ENCODE results near the gene ZNRD2.
"Not testable (repeated sequence)": the region's sequence is repeated elsewhere in the genome, so short reads cannot be mapped to it uniquely, and the experiment has no call there.

Gene ZNRD2, protein sequence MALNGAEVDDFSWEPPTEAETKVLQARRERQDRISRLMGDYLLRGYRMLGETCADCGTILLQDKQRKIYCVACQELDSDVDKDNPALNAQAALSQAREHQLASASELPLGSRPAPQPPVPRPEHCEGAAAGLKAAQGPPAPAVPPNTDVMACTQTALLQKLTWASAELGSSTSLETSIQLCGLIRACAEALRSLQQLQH

DNA sequence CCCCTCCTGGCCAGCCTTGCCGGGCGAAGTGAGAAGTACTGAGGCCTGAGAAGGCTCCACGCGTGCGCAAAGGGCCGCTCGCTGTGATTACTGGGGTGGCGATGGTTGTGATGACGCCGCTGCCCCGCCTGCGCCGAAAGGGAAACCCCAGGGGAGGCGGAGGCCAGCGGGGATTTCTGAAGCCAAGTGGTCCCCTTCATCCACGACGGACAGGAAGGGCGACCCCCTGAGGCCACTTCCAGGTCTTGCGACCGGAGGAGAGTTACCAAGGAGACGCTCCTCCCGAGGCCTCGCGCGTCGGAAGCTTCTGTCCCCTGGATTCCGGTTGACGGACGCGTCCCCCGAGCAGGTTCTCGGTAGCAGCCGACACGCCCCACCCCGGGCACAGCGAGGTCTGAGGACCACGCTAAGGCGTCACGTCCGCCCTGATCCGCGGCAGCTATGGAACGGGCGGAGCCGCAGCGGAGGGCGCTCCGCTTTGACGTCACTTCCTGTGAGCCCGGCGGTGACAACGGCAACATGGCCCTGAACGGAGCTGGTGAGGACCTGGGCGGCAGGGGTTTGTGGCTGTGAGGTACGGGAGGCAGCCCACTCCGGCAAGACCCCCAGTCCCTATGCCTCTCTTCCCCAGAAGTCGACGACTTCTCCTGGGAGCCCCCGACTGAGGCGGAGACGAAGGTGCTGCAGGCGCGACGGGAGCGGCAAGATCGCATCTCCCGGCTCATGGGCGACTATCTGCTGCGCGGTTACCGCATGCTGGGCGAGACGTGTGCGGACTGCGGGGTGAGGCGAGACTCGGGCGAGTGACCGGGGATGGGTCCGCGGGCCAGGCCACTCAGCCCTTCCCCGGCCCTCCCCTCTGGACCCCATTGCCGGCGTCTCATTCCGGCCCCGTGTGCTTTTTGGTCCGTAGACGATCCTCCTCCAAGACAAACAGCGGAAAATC, at the start of gene ZNRD2:
ZNRD2 (plus strand) TSS at position 505 of the 946 bp plus-strand sequence; CDS start at position 520, 15 bp downstream.
- DNase-seq (ENCODE audit: low read depth), result peak; percentile 99

DNA sequence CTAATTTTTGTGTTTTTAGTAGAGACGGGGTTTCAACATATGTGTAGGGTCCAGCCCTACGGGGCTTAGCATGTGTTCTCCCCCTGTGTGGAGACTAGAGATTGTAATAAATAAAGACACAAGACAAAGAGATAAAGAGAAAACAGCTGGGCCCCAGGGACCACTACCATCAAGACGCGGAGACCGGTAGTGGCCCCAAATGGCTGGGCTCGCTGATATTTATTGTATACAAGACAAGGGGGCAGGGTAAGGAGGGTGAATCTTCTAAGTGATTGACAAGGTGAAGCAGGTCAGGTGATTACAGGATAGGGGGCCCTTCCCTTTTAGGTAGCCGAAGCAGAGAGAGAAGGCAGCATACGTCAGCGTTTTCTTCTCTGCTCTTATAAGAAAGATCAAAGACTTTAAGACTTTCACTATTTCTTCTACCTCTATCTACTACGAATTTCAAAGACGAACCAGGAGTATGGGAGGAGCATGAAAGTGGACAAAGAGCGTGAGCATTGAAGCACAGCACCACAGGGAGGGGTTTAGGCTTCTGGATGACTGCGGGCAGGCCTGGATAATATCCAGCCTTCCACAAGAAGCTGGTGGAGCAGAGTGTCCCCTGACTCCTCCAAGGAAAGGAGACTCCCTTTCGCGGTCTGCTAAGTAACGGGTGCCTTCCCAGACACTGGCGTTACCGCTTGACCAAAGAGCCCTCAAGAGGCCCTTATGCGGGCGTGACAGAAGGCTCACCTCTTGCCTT, 48.3 kb upstream of the ZNRD2 start:
- not testable (repeated sequence) for DNase-seq (ENCODE audit: low read depth)

DNA sequence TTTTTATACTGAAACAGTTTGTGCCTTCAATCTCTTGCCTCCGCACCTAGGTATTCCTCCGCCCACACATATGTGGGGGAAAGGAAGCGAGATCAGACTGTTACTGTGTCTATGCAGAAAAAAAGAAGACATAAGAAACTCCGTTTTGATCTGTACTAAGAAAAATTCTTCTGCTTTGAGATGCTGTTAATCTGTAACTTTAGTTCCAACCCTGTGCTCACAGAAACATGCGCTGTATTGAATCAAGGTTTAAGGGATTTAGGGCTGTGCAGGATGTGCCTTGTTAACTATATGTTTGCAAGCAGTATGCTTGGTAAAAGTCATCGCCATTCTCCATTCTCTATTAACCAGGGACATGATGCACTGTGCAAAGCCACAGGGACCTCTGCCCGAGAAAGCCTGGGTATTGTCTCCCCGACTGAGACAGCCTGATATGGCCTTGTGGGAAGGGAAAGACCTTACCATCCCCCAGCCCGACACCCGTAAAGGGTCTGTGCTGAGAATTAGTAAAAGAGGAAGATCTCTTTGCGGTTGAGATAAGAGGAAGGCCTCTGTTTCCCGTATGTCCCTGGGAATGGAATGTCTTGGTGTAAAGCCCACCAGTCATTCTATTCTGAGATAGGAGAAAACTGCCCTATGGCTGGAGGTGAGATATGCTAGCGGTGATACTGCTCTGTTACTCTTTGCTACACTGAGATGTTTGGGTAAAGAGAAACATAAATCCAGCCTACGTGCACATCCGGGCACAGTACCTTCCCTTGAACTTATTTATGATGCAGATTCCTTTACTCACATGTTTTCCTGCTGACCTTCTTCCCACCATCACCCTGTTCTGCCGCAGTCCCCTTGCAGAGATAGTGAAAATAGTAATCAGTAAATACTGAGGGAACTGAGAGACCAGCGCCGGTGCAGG, 47.3 kb upstream of the ZNRD2 start:
- DNase-seq (ENCODE audit: low read depth), result not testable (repeated sequence)

DNA sequence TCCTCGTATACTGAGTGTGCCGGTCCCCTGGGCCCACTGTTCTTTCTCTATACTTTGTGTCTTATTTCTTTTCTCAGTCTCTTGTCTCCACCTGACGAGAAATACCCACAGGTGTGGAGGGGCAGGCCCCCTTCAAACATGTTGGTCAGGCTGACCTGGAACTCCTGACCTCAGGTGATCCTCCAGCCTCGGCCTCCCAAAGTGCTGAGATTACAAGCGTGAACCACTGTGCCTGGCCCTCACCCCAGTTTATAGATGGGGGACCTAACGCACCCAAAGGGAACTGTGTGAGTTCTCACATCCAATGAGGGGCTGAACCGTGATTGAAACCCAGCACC, 46.7 kb upstream of the ZNRD2 start:
- not testable (repeated sequence) for DNase-seq (ENCODE audit: low read depth)

DNA sequence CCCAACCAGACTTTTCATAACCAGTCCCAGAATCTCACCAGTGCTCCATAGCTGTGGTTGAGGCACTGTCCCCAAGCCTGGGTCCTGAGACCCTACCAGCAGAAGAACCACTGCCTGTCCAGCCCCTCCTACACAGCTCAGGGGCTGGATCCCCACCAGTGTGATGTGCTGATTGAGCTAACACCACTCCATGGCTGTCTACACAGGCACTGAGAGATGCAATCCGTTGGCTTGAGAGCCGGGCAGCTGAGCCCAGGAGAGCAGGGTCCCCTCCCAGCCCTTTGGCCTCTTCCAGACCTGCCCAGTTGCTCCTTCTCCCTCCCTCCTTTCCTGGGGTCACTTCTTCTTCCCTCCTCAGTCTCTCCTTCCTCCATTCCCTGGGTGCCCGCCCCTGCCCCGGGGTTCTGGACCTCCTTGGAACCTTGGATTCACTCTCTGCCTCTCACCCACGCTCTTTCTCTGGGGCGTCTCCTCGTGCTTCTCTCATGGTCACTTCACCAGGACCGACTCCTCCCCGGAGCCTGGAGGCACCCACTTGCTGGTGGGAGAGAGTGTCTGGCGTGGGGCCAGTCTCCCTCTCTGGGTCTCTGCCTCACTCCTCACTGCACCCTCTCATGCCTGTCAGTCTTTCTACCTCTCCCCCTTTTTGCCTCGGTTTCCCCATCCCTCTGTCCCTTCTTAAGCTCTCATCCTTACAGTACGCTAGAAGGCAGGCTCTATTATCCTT, 46.1 kb upstream of the ZNRD2 start:
- no peak for DNase-seq (ENCODE audit: low read depth)

DNA sequence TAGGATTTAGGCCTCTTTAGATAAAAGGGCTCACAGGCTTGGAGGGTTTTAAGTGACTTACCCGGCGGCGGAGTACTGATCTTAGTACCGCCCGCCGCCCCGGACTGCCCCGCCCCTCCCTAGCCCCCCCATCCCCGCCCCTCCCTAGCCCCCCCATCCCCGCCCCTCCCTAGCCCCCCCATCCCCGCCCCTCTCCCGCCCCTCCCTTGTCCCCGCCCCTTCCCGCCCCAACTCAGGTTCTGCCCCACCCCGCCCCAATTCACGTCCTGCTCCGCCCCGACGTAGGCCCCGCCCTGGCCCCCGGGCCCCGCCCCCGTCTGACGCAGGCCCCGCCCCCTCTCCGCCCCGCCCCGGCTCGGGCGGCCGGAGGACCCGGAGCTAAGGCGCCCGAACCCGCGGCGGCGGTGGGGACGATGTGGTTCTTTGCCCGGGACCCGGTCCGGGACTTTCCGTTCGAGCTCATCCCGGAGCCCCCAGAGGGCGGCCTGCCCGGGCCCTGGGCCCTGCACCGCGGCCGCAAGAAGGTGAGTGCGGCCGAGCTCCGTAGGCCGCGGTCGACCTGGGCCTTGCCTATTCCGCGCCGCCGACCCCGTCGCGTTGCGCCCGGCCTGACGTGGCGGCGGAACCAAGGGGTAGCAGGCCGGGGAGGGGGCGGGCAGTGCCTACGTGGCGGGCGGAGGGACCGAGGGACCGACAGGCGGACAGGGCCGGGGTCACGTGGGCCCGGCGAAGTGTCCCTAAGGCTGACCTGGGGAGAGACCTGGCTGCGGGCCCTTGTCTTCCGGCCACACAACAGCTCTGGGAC, 45.3 kb upstream of the ZNRD2 start, which contains the start of gene SCYL1:
SCYL1 (plus strand) TSS at position 343 of the 805 bp plus-strand sequence; CDS start at position 414, 71 bp downstream.
- DNase-seq (ENCODE audit: low read depth), result peak; percentile 76

DNA sequence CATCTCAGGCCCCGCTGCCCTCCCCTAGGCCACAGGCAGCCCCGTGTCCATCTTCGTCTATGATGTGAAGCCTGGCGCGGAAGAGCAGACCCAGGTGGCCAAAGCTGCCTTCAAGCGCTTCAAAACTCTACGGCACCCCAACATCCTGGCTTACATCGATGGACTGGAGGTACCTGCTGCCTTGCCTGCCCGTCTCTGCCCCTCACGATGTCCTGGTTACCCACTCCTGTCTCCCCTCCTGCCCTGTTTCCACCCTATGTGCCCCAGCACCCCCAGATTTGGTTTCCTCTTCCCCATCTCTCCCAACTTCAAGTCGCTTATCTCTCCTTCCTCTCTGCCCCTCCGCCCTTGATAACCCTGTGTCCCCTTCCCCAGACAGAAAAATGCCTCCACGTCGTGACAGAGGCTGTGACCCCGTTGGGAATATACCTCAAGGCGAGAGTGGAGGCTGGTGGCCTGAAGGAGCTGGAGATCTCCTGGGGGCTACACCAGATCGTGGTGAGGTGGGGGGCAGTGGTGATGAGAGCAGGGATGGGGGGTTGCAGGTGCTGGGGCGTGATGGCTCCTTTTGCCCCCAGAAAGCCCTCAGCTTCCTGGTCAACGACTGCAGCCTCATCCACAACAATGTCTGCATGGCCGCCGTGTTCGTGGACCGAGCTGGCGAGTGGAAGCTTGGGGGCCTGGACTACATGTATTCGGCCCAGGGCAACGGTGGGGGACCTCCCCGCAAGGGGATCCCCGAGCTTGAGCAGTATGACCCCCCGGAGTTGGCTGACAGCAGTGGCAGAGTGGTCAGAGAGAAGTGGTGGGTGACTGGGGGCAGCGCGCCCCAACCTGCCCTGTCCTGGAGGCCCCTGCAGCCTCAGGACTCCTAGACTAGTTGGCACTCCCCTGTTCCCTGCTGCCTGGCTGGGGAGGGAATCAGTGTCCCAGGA, 44.5 kb upstream of the ZNRD2 start:
- DNase-seq (ENCODE audit: low read depth), result no peak

DNA sequence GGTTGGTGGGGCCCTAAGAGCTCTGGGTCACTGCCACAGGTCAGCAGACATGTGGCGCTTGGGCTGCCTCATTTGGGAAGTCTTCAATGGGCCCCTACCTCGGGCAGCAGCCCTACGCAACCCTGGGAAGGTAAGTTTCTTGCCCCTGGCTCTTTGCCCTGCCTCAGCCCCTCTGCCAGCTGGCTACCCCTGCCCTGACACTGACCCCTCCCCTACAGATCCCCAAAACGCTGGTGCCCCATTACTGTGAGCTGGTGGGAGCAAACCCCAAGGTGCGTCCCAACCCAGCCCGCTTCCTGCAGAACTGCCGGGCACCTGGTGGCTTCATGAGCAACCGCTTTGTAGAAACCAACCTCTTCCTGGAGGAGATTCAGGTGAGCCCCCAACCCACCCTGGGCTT, 43.5 kb upstream of the ZNRD2 start:
- no peak for DNase-seq (ENCODE audit: low read depth)

DNA sequence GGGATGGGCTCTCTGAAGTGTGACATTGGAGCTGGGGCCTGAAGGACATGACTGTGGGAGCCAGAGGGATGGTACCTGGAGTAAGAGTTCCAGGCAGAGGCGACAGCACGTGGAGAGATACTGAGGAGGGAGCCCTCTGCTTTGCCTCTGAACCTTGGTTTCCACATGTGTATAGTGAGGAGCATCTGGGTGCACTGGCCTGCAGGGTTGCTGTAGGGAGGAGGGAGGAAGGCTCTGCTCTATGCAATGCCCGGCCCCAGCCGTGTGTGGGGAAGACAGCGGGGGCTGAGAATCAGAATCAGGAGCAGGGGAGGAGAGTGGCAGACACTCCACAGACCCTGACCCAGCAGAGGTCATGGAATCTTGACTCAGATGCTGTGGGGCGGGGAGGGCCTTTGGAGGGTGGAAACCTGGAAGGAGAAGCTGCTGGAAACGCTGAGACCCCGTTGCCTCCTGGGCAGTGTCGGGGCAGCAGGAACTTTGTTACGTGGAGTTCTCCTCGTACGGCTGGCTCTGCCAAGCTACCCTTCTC, 41.4 kb upstream of the ZNRD2 start:
- DNase-seq (ENCODE audit: low read depth), result no peak

DNA sequence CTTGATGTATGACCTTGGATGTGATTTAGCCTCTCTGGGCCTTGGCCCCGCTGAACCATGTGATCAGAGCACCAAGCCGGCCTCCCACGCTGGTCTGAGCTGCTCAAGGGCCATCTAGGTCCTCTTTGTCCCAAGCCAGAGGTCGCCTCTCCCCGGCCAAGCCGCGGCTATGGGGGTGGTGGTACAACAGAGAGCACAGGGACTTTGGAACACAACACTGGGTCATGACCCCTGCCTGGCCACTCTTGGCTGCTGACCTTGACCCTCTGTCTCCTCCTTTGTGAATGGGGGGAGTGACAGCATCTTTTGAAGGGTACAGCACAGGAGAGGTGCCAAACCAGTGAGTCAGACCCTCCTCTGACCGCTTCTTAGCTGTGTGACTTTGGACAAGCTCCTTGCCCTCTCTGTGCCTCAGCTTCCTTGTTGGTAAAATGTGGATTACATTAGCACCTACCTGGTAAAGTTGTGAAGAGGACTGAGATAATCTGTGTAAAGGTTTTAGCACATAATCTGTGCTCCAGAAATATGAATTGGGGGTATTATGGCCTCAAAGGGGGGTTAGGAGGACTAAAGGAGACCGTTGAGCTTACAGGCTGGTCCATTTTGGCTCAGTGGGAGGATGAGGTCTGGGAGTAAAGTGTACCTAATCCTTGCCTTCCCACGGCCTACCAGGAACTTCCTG, 40.7 kb upstream of the ZNRD2 start:
- DNase-seq (ENCODE audit: low read depth), result no peak

DNA sequence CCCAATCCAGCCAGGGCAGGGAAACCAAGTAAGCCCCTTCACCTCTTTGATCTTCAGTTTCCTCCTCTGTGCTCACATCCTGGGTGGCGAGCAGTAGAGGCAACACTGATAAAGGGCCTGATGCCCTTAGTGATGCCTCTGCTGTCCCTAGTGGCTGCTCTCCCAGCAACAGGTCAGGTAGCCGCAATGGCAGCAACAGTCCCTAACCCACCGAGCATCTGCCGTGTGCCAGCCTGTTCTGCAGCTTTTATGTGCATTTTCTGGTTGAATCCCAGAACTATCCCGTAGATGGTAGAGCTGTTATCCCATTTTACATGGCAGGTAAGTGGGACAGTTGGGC, 40.1 kb upstream of the ZNRD2 start:
- peak; percentile 38 for DNase-seq (ENCODE audit: low read depth)

DNA sequence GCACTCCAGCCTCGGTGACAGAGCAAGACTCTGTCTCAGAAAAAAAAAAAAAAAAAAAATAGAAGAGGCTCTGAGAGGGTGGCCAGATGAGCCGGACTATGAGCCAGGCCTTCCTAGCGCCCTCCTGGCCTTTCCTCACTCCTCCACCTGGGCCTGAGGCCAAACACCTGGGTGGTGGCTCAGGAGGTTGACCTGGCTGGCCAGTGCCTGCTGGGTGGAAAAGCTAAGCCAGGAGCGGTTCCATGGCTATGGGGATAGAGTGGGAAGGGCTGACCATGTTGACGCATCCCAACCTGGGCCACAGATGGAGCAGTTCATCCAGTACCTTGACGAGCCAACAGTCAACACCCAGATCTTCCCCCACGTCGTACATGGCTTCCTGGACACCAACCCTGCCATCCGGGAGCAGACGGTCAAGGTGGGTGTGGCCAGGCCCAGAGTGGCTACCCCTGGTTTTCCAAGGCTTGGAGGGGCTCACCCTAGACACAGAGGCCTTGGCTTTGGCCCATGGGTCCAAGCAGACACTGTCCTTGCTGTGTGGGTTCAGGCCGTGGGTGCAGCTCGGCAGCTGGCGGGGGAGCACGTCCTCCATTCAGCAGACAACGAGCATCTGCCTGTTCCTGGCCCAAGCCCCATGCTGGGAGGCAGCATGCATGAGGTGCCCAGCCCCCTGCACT, 37.8 kb upstream of the ZNRD2 start:
- no peak for DNase-seq (ENCODE audit: low read depth)

DNA sequence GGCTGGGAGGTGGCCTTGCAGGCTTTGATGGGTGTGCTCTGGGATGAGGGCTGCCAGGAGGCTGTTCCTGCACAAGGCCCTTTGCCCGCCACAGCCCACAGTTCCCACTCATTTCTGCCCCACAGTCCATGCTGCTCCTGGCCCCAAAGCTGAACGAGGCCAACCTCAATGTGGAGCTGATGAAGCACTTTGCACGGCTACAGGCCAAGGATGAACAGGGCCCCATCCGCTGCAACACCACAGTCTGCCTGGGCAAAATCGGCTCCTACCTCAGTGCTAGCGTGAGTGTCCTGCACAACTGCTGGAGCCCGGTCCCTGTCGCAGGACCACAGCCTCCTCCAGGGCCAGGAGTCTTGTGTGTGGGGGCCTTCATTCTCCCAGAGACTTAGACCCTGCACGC, 35.2 kb upstream of the ZNRD2 start:
- no peak for DNase-seq (ENCODE audit: low read depth)

DNA sequence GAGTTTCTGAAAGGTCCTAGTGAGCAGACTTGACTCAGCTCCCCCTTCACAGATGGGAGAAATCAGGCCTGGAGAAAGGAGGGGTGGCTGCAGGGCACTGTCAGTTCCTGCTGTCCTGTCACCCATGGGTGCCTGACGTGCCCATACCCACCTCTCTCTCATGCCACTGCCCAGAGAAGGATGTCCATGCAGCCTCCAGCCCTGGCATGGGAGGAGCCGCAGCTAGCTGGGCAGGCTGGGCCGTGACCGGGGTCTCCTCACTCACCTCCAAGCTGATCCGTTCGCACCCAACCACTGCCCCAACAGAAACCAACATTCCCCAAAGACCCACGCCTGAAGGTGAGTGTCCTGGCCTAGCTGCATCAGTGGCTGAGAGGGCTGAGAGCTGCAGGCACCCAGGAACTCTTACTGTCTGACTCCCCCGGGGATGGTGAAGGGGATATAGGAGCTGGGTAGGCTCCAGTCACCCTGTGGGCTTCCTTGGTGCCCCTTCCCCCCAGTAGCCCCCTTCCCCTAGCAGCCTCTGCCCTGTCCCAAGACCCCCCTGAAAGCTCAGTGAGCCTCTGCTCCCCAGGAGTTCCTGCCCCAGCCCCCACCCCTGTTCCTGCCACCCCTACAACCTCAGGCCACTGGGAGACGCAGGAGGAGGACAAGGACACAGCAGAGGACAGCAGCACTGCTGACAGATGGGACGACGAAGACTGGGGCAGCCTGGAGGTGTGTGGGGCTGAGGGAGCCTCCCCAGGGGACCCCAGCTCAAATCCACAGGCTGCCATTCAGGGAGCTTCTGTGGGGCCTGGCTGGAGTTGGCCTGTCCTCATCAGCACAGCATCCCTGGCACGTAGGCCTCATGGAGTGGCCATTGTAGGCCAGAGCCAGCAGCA, 33.6 kb upstream of the ZNRD2 start:
- DNase-seq (ENCODE audit: low read depth), result no peak

DNA sequence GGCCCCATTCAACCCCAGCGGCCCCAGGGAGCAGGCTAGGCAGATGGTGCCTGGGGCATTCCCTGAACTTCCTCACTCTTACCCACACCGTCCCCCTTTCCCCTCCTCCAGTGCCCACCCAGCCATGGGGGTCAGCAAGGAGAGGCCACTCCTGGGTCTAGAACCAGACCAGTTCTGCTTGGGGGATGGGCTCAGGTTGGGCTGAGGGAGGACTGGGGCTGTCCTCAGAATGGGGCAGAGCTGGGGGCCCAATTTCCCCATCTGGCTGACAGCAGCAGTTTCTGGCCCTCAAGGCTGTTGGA, 33.0 kb upstream of the ZNRD2 start:
- DNase-seq (ENCODE audit: low read depth), result no peak

DNA sequence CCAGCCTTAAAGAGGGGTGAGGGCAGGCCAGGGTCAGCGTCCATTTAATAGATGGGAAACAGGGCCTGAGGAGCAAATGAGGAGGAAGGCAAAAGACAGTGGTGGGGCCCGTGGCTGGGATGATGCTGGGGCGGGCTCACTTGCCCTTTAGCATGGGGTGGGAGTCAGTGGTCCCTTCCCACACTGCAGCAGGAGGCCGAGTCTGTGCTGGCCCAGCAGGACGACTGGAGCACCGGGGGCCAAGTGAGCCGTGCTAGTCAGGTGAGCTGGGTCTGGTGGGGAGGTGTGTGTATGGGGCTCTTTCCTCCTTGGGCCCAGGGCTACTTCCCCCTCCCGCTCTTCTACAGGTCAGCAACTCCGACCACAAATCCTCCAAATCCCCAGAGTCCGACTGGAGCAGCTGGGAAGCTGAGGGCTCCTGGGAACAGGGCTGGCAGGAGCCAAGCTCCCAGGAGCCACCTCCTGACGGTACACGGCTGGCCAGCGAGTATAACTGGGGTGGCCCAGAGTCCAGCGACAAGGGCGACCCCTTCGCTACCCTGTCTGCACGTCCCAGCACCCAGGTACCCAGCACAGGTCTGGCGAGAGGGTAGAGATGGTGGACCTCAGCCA, 32.6 kb upstream of the ZNRD2 start:
- no peak for DNase-seq (ENCODE audit: low read depth)
